Stimulated activated CD4-positive, alpha-beta T cell treated with anti-CD3 and anti-CD28 coated beads, Interleukin-1b, Interleukin-23, amount 100 ng/mL, for 1 hour (primary cell): ENCODE results near the gene C12orf60.
A peak's percentile ranks its signal among the peaks of the same experiment; 100 is the strongest.

Experiments
- DNase-seq, 2 donors: peaks; one replicate each; pipeline ENCODE4 v3.0.0-alpha.2; 2020; ENCODE audit warnings: low read depth in 2 of 2

Gene C12orf60

DNA sequence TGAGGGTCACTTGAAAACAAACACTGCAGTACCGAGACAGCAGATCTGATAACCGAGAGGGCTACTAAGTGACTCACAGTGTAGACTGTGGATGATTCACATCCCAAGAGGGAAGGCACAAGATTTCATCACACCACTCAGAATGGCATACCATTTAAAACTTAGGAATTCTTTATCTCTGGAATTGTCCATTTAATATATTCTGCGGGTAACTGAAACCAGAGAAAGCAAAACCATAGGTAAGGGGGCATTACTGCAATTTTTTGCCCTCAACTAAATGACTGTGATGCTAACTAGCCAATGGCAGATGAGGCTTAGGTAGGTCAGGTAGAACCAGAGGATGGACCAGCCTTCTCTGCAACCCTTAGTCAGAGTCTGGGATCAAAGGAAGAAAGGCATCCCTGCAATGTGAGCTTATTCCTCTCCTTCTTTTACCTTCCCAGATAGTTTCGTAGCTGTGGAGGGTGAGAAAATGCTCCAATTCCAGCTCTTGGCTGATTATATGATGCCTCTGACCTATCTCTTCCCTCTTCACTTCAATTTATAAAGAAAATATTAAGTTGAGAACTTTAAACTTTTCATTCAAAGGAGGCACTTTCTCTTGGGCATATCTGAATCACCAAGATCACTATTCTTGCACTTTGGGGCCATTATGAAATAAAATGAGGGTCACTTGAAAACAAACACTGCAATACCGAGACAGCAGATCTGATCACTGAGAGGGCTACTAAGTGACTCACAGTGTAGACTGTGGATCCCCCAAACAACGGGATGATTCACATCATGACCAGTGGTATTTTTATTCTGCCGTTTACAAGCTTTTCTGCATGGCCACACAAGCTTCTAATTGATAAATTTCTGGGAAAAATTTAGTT, 33.1 kb downstream of the C12orf60 start:
- DNase-seq = no peak

DNA sequence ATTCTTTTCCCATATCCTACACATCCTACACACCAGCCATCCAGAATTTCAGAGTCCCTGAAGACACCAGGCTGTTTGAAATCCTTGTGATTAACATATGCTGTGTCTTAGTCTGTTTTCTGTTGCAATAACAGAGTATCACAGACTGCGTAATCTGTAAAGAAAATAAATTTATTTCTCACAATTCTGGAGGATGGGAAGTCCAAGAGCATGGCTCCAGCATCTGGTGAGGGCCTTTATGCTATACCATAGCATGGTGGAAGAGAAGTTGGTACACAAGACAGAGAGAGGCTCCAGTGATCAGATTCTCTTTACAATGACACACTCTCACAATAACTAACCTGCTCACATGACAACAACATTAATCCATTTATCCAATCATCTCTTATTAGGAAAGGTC, 35.8 kb downstream of the C12orf60 start:
- no peak for DNase-seq

DNA sequence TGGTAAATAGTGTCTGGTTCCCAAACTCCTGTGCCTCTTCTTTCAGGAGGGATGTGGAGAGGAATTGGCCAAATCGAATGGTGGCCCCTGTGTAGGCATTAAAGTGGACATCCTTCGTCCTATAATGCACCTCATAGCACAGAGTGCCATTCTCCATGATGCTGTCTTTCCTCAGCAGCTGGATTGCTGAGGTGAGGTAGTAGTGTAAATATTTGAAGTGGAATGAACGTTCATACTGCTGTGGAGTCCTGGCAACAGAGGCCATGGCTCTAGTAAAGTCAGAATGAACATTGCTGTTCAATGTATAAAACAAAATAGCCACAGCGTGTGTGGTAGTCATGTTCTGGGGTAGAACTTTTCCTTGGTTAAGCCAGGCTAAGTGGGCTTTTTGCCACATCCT, 37.1 kb downstream of the C12orf60 start:
- DNase-seq = no peak

DNA sequence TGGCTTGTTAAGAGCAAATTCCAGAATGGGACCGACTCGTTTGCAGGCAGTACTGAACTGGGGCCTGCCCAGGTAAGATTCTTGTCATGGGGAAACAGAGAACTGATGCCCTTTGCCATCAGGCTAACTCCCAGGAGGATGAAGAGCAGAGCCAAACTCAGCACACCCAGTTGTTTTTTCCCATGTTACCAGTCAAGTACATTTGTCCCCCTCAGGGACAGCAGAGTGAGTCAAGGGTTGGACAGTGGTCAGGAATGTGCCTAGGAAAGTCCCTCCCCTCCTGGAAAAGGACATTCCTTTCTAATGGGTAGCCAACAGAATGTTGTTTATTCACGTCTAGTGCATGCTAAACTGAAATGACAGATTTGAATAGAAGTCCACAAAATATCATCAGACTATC, 38.3 kb downstream of the C12orf60 start:
- no peak for DNase-seq

GRCh38 chr12:14842315-14842714, 38.8 kb downstream of the C12orf60 start:
- DNase-seq = no peak

DNA sequence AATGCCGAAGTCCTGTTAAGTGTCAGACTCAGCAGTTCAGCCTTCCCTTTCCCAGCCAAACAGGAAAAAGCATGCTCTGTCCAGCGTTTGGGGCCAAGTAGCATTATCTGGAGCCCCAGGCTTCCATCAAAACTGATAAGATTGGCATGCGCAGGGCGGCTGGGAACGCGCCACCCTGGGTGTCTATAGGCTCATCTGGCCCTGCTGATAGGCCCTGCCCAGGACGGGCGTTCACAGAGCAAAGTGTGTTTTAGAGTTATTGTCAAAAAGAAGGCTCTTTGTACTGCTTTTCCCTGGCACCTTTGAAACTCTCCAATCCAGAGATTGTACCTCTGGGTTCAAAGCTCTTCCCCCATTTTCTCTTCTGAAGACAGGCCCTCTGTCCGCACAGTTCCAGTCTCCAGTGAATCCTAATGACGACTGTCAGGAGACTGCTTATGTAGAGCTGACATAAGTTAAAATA, 40.0 kb downstream of the C12orf60 start, which contains the start of gene ART4:
Gene ART4, minus strand, starts transcription at position 102 of the 463 bp plus-strand sequence. CDS start 413 bp downstream, outside the sequence.
- no peak for DNase-seq

DNA sequence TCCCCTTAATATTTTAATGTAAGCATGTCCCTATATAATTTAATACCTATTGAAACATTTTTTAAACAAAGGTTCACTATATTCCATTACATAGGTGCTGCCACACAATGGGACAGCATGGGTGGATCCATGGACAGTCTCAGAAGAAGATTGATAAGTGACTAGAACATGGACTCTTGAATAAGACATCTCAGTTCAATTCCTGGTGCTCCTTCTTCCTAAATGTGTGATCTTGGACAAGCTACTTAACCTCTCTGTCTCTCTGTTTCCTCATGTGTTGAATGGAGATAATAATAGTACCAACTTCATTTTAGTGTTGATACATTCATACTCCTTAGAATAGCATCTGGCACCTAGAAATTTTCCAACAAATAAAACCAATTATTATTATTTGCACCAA, 40.9 kb downstream of the C12orf60 start:
- DNase-seq = no peak

- DNase-seq = peak in 1 of 2 donors; percentile 14
Observed at GRCh38 chr12:14845350-14845750, 41.9 kb downstream of the C12orf60 start.

DNA sequence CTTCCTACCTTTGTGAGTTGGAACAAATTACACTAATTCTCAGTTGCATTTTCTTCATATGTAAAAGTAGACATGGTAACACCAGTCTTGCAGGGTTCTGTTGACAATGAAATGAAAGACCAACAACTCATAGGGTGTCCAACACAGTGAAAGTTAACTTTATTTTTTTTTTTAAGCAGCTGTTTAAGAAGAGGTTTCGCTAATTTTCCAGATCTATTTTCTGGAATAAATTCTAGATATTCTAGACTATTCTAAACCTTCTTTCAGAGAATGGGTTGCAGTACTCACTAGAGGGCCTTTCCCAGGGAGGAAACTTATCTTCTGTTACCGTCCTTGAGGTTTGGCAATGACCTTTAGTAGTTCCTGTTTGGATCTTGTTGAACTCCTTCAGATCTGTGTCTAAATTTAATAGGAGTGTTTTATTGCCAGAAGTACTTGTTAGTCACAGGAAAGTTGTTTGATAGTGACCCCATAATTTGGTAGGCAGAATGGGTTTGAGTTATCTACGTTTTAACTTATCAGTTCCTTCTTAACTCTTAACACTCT, 42.6 kb downstream of the C12orf60 start:
- DNase-seq = no peak

DNA sequence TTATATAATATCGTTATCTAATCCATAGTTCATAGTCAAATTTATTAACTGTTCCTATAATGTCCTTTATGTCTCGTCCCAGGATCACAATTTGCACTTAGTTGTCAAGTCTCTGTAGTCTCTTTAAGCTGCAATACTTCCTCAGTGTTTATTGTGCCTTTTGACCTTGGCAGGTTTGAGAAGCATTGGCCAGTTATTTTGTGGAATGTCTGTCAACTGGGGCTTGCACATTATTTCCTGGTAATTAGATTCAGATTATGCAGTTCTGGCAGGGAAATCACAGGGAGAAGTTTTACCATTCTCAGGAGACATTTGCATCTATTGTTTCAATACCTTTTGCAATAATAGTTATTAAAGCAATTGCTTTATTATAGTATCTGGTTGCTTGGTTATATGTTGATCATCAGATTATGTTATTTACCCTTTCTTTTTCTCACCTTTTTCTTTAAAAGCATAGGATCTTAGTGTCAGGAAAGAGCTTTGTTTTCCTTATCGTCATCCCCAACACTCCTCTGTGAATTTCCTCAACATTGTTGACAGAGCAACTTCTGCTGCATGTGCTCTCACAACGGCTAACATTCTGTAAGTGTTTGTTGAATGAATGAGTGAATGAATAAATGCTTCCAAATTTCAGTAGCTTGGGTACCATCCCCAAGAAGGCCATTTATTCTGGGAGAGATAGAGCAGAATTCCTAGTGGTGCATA, 43.6 kb downstream of the C12orf60 start:
- DNase-seq = no peak

- no peak for DNase-seq
Observed at GRCh38 chr12:14849661-14850060, 46.2 kb downstream of the C12orf60 start.

DNA sequence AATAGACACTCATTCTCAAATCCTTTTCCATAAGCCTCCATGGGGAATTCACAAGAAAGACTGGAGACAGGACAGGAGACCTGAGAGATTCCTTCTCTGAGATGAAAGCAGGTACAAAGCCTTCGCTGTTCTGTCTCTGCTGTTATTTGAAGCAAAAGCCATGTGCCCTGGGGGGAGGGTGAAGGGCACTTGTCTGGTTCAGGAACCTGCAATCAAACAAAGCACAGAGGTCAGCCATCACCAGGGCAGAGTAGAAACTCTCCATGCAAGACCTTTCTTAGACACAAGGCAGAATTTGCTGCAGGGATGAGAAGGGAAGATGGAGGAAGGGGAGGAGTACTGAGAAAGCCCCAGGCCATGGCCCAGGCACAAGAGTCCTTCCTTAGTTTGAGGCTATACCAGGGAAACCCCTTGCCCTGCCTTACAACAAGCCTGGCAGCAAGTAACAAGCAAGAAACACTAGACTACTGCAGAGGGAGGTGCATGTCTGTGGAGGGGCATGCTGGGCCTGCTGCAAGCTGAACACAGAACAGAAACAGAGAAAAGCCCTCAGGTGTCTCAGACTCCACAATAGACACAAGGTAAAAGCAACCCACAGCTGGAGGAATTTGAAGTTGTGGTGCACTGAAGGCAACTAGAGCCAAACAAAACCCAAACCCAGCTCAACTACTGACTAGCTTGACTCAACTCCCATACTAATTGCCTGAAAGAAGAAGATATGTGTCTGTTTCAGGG, 47.6 kb downstream of the C12orf60 start:
- DNase-seq = no peak

DNA sequence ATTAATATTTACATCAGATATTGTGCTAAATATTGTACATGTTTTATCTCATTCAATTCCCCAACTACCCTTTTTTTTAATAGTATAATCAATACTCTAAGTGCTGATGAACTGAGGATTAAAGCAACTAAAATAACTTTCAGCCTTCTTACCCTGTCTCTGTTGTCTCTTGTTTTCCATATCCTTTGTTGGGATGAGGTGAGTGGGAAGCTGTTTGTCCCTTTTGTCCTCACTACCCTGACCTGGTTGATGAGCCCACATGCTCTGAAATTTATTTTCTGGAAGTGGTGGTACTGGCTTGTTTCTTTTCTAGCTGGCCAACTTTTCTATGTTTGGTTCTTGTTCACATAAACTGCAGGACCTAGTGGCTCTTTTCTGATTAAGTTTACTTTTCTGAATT, 49.4 kb downstream of the C12orf60 start:
- DNase-seq = no peak

DNA sequence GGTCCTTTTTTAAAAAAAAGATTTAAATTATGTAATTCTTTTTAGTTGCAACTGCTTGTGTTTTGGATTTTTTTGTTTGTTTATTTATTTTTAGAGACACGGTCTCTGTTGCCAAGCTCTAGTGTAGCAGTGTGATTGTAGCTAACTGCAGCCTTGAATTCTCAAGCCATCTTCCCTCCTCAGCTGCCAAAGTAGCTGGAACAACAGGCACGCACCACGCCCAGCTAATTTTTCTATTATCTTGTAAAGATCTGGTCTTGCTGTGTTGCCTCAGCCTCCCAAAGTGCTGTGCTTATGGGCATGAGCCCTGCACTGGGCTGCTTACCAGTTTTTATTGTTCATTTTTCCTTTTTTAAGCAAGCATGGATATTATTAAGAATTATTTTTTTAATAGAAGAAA, 50.5 kb downstream of the C12orf60 start:
- no peak for DNase-seq

DNA sequence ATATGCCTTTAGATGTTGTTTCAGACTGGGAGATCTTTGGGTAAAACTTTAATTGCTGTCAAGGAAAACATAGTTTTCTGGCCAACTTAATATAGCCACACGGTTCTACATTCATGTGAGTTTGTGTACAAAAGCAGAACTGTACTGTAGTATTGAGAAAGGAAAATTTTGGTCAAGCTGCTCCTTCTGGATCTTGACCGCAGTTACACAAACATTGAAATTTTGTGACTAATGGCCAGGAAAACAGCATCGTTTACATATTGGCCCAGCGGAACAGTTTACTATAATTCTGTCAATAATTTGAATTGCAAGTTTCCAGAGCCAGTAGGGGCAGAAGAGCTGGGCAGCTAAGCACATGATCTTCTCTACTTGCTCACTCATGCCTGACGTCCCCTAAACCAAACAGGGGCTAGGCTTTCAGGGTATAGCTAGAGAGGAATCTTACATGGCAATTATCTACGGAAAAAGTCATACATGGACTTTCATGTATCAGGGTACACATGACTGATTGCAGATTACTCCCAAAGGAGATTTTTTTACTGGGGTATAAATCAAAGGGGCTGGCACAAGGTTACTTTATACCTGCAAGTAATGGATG, 51.2 kb downstream of the C12orf60 start:
- no peak for DNase-seq

- DNase-seq = no peak
Observed at GRCh38 chr12:14858513-14858912, 55.0 kb downstream of the C12orf60 start.

GRCh38 chr12:14860490-14860889, 57.0 kb downstream of the C12orf60 start:
- no peak for DNase-seq

- no peak for DNase-seq
Observed at GRCh38 chr12:14868916-14869506, 65.5 kb downstream of the C12orf60 start.

DNA sequence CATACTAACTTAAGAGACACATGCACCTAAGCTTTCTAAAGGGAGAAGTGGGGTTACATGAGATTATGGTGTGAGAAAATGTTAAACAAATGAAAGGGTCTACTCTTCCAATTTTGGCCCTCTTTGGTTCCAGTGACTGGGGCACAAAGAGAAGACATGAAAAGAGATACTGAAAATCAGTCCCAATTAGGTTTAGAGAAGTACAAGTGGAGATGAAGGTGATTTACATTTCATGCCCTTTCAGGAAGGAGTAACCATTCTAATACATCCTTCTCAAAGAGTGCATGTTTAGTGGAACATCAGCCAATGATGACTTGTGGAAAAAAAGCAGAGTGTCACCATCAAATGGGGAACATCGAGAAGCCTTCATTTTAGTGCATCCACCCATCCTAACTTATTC, 67.8 kb downstream of the C12orf60 start:
- no peak for DNase-seq

- DNase-seq = no peak
Observed at GRCh38 chr12:14871886-14872285, 68.4 kb downstream of the C12orf60 start.
